Measurements from ENCODE around the gene PIM3. TPM values are rescaled to one million over a fixed set of nuclear protein-coding genes. Genes with fewer than 3 reads are reported as not detected.

The PIM3 gene
- total RNA-seq, 1 experiment from 2014 or later: 86.3 TPM

DNA sequence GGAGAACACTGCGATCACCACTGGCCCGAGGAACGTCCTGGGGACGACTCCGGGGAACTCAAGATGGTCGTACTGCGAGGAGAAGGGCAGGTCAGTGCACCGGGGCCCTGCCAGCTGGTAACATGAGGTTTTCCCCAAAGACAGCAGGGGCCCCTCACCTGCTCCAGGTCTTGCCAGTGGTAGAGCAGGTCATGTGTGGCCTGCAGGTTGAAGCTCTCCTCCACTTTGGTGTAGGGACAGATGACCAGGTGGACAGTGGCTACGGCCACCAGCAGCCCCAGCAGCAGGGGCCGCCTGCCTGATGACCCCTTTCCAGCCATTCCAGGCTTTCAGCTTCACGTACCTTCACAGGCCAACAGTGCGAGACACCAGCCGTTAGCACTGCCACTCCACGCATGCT is 47.1 kb upstream of the PIM3 start:
- TF ChIP-seq, protein P1, sequence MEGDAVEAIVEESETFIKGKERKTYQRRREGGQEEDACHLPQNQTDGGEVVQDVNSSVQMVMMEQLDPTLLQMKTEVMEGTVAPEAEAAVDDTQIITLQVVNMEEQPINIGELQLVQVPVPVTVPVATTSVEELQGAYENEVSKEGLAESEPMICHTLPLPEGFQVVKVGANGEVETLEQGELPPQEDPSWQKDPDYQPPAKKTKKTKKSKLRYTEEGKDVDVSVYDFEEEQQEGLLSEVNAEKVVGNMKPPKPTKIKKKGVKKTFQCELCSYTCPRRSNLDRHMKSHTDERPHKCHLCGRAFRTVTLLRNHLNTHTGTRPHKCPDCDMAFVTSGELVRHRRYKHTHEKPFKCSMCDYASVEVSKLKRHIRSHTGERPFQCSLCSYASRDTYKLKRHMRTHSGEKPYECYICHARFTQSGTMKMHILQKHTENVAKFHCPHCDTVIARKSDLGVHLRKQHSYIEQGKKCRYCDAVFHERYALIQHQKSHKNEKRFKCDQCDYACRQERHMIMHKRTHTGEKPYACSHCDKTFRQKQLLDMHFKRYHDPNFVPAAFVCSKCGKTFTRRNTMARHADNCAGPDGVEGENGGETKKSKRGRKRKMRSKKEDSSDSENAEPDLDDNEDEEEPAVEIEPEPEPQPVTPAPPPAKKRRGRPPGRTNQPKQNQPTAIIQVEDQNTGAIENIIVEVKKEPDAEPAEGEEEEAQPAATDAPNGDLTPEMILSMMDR (IDR thresholded peaks at IDR 0.05; ENCODE audit: unreplicated experiment): no peak
- no peaks in the 10 kb centered on the region for H3K27me3 Mint-ChIP-seq (ENCODE audit: unreplicated experiment)
- no TSS peak for BruUV-seq (replicated peaks)
- no peaks in the 10 kb centered on the region for H3K4me1 Mint-ChIP-seq (ENCODE audit: low read depth, unreplicated experiment)
- H3K9me3 Mint-ChIP-seq (ENCODE audit: low read depth, unreplicated experiment): no peaks in the 10 kb centered on the region
- H3K36me3 Mint-ChIP-seq (ENCODE audit: insufficient read depth, unreplicated experiment): peaks cover 43% of the 10 kb centered on the region
- H3K4me3 Mint-ChIP-seq (ENCODE audit: low read depth, unreplicated experiment): no peak overlapping the region
- CTCF ChIA-PET: no interaction called here
- intact Hi-C loops (cut with micrococcal nuclease; ENCODE audit: unreplicated experiment): loop anchor here (10.0 kb wide), 1 partner anchor 149 kb away; no protein-coding TSS in a partner anchor
- no peak overlapping the region for H3K27ac Mint-ChIP-seq (ENCODE audit: unreplicated experiment)
- DNase-seq: no peak

DNA sequence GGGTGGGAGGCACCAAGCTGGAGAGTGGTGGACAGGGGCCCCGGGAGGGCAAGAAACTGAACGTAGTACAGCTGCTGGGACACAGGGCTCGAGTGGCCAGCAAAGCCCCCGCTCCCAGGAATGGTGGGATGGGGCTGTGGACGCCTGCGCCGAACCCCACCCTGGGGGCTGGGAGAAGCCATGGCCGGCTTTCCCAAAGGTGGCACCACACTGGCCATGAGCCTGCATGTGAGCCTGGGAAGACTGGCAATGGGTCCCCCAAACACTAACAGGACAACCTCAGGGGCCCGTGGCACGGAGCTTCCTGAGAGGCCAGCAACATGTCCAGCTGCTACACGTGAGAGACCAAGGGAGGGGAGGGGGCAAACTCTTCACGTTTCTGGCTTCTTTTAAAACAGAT is 46.3 kb upstream of the PIM3 start:
- BruUV-seq (replicated peaks): no TSS peak
- no peaks in the 10 kb centered on the region for H3K27me3 Mint-ChIP-seq (ENCODE audit: unreplicated experiment)
- DNase-seq: no peak
- no peaks in the 10 kb centered on the region for H3K9me3 Mint-ChIP-seq (ENCODE audit: low read depth, unreplicated experiment)
- intact Hi-C loops (cut with micrococcal nuclease; ENCODE audit: unreplicated experiment): loop anchor here (10.0 kb wide), 1 partner anchor 149 kb away; no protein-coding TSS in a partner anchor
- no peak overlapping the region for H3K4me3 Mint-ChIP-seq (ENCODE audit: low read depth, unreplicated experiment)
- peaks cover 43% of the 10 kb centered on the region for H3K36me3 Mint-ChIP-seq (ENCODE audit: insufficient read depth, unreplicated experiment)
- CTCF ChIA-PET: interaction anchor here (0.5 kb wide), 1 partner anchor 13 kb away, joined by 4 read pairs; no protein-coding TSS in a partner anchor
- TF ChIP-seq, protein P1 (IDR thresholded peaks at IDR 0.05; ENCODE audit: unreplicated experiment): no peak
- H3K27ac Mint-ChIP-seq (ENCODE audit: unreplicated experiment): no peak overlapping the region
- no peaks in the 10 kb centered on the region for H3K4me1 Mint-ChIP-seq (ENCODE audit: low read depth, unreplicated experiment)

DNA sequence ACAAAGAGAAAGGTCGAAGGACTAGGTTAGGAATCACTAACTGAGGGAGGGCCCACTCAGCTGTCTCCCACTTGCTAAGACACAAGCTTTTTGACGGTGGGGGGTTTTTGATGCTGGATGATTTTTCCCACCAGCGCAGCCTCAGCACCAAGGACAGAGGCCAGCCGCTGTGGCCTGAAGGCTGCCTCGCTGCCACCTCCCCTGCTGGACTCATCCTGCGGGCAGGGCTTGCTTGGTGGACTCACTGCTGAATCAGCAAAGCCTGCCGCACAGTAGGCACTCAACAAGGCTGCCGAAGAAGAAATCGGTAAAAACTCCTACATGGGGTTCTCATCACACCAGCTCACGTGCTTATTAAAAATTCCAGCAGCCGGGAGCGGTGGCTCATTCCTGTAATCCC is 45.0 kb upstream of the PIM3 start:
- no peaks in the 10 kb centered on the region for H3K4me1 Mint-ChIP-seq (ENCODE audit: low read depth, unreplicated experiment)
- CTCF ChIA-PET: no interaction called here
- H3K36me3 Mint-ChIP-seq (ENCODE audit: insufficient read depth, unreplicated experiment): peaks cover 52% of the 10 kb centered on the region
- no peak for DNase-seq
- H3K27me3 Mint-ChIP-seq (ENCODE audit: unreplicated experiment): no peaks in the 10 kb centered on the region
- no TSS peak for BruUV-seq (replicated peaks)
- intact Hi-C loops (cut with micrococcal nuclease; ENCODE audit: unreplicated experiment): loop anchor here (5.0 to 10.0 kb wide), 2 partner anchors 128 to 151 kb away; no protein-coding TSS in a partner anchor
- TF ChIP-seq, protein P1 (IDR thresholded peaks at IDR 0.05; ENCODE audit: unreplicated experiment): no peak
- no peak overlapping the region for H3K27ac Mint-ChIP-seq (ENCODE audit: unreplicated experiment)
- no peak overlapping the region for H3K4me3 Mint-ChIP-seq (ENCODE audit: low read depth, unreplicated experiment)
- no peaks in the 10 kb centered on the region for H3K9me3 Mint-ChIP-seq (ENCODE audit: low read depth, unreplicated experiment)

GRCh38 chr22:49916831-49917230 is 43.7 kb upstream of the PIM3 start:
- no peak overlapping the region for H3K27ac Mint-ChIP-seq (ENCODE audit: unreplicated experiment)
- peak overlapping the region; percentile 85 for H3K4me3 Mint-ChIP-seq (ENCODE audit: low read depth, unreplicated experiment)
- intact Hi-C loops (cut with micrococcal nuclease; ENCODE audit: unreplicated experiment): loop anchor here (5.0 to 10.0 kb wide), 2 partner anchors 130 to 152 kb away; no protein-coding TSS in a partner anchor
- H3K36me3 Mint-ChIP-seq (ENCODE audit: insufficient read depth, unreplicated experiment): peaks cover 44% of the 10 kb centered on the region
- TF ChIP-seq, protein P1 (IDR thresholded peaks at IDR 0.05; ENCODE audit: unreplicated experiment): no peak
- TSS peak; percentile 38 for BruUV-seq (replicated peaks)
- no peak for DNase-seq
- H3K27me3 Mint-ChIP-seq (ENCODE audit: unreplicated experiment): no peaks in the 10 kb centered on the region
- H3K4me1 Mint-ChIP-seq (ENCODE audit: low read depth, unreplicated experiment): no peaks in the 10 kb centered on the region
- CTCF ChIA-PET: no interaction called here
- no peaks in the 10 kb centered on the region for H3K9me3 Mint-ChIP-seq (ENCODE audit: low read depth, unreplicated experiment)

Measured in Calu3 (cell line).